Measurements from ENCODE around the gene CACNA1C.

- TF ChIP-seq CTCF (IDR thresholded peaks at IDR 0.05) (no peak), POLR2A (IDR thresholded peaks at IDR 0.05) (no peak), POLR2AphosphoS5 (IDR thresholded peaks at IDR 0.05) (no peak)
Observed at GRCh38 chr12:2274733-2275132, 221.9 kb downstream of the CACNA1C start.
